Thymus (tissue), 11 donors: ENCODE results near the gene FOXO3. TPM values are rescaled to one million over a fixed set of nuclear protein-coding genes. Genes with fewer than 3 reads are reported as not detected.
A peak's percentile ranks its signal among the peaks of the same experiment; 100 is the strongest.

ENCODE experiments used
- DNase-seq, 9 donors: peaks; one replicate each; pipeline ENCODE4 v3.0.0-alpha.2; 2013; ENCODE audit warnings: low spot score in 9 of 9, low read depth in 6 of 9, missing footprints in 1 of 9
- H3K27ac ChIP-seq, 2 donors: one replicate each; pipeline ENCODE4 v1.5.1; 2013; ENCODE audit warnings: control low read depth in 1 of 2, low read depth in 1 of 2, low read length in 1 of 2, mild to moderate bottlenecking in 1 of 2, moderate library complexity in 1 of 2
- H3K27me3 ChIP-seq, 2 donors: one replicate each; pipeline ENCODE4 v1.5.1; 2013; ENCODE audit warnings: low read length in 1 of 2; ENCODE audit not compliant: control insufficient read depth in 2 of 2, insufficient read depth in 1 of 2
- H3K36me3 ChIP-seq, 2 donors: one replicate each; pipeline ENCODE4 v1.5.1; 2013; ENCODE audit warnings: low read length in 1 of 2, mild to moderate bottlenecking in 1 of 2, moderate library complexity in 1 of 2; ENCODE audit not compliant: control insufficient read depth in 2 of 2, insufficient read depth in 2 of 2
- H3K4me1 ChIP-seq, 2 donors: one replicate each; pipeline ENCODE4 v1.5.1; 2013; ENCODE audit warnings: low read length in 2 of 2; ENCODE audit not compliant: control insufficient read depth in 2 of 2, insufficient read depth in 2 of 2
- H3K4me3 ChIP-seq, 2 donors: one replicate each; pipeline ENCODE4 v1.5.1; 2013; ENCODE audit warnings: low read length in 2 of 2, control low read depth in 1 of 2, mild to moderate bottlenecking in 1 of 2
- H3K9me3 ChIP-seq, 2 donors: one replicate each; pipeline ENCODE4 v1.5.1; 2013; ENCODE audit warnings: low read length in 1 of 2, mild to moderate bottlenecking in 1 of 2; ENCODE audit not compliant: control insufficient read depth in 2 of 2, insufficient read depth in 1 of 2
- WGBS: extraction: QIAGEN DNeasy Blood & Tissue Kit; methylation state at CpG from one replicate; pipeline ENCODE4 v1.1.7; 2013; 5-methylcytosine and 5-hydroxymethylcytosine counted together
- polyA plus RNA-seq: library from polyadenylated mRNA; stranded (reverse); fragments of 200-250 nt; gene quantifications from one replicate; pipeline ENCODE4 v1.2.3, GENCODE V29; 2013
- total RNA-seq: library from RNA; stranded (reverse); fragments of 120-200 nt; gene quantifications from one replicate; pipeline ENCODE4 v1.2.4, GENCODE V29; 2013
- donor health status: healthy.

FOXO3 gene
- total and polyA plus RNA-seq, 2 donors: 11.2 to 33.6 TPM

DNA sequence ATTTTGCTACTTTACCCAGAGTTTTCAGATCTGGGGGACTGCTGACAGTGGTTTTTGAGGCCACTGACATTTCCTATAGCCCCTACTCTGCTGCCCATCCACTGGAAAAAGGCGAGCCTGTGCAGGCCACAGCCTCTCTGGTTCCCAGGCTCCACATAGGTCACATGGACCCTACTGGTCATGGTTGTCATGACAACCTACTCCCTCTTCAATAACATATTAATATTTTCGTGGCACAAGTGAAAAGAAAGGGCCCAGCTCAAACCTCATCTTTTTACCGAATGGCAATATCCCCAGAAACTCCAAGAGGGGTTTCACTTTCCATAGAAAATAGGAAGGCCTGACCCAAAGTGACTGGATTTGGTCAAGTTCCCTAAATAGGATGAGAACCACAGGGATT, 11.0 kb upstream of the FOXO3 start:
- Histone ChIP-seq H3K36me3 (no peaks in the 10 kb centered on the region), H3K27ac (no peak overlapping the region), H3K27me3 (no peaks in the 10 kb centered on the region), H3K4me3 (no peak overlapping the region), H3K9me3 (no peaks in the 10 kb centered on the region), H3K4me1 (peaks cover 2 to 3% of the 10 kb centered on the region in 2 donors)
- DNase-seq: no peak
- 95% methylated on average over 3 of the region's 3 CpGs for WGBS

DNA sequence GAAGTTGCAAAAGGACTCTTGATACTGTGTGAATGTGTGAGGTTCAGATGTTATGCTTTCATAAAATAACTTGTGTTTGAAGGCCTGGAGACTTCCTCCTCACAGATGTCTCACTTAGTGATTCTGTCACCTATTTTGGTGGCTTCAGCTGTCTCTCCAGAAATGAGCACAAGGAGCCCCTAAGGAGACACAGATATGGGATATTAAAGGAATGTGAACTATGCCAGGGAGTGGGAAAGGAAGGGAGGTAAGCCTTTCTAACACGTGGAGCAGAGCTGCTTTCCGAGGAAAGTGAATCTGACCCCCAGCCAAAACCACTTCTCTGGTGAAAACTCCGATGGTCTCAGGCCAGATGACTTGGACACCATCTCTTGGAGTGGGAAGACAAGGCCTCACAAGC, 10.5 kb upstream of the FOXO3 start:
- Histone ChIP-seq H3K9me3 (no peaks in the 10 kb centered on the region), H3K27ac (no peak overlapping the region), H3K36me3 (no peaks in the 10 kb centered on the region), H3K4me3 (no peak overlapping the region), H3K27me3 (no peaks in the 10 kb centered on the region), H3K4me1 (peaks cover 2 to 3% of the 10 kb centered on the region in 2 donors)
- WGBS: 96% methylated on average over 3 of the region's 3 CpGs
- no peak for DNase-seq

DNA sequence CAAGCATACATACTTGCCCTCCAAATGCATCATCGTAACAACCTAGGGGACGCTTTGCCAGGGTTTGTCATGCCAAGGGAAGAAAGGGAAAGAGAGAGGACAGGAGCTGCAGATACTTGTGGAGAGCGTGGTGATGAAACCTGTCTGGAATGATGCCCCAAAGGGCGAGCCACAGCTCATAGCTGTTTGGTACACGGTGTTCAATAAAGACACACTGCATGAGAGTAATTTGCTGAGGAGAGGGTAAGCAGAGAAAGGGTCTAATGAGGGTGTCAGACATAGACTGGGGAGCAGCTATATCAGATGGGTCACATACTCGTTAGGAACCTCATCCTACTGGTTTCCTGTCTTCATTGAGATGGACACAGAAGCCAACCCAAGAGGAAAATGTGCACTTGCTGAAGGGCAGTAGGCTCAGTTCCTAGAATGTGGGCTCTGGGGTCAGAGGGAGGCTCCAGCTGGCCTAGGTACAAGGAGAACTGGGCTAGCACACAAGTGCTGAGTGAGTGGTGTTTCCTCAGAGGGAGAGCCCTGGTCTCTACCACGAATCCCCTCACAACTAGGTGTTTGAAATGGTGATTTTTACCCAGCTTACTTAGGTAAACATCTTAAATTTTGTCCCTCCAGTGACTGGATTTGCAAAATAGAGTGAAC, 5.2 kb upstream of the FOXO3 start:
- H3K4me1 ChIP-seq: peaks cover 7 to 10% of the 10 kb centered on the region in 2 donors
- WGBS: 93% methylated on average over 7 of the region's 7 CpGs
- peaks cover 0 to 6% of the 10 kb centered on the region in 2 donors for H3K9me3 ChIP-seq
- no peaks in the 10 kb centered on the region for H3K36me3 ChIP-seq
- H3K27me3 ChIP-seq: peaks cover 0 to 4% of the 10 kb centered on the region in 2 donors
- H3K4me3 ChIP-seq: no peak overlapping the region
- no peak for DNase-seq
- no peak overlapping the region for H3K27ac ChIP-seq

DNA sequence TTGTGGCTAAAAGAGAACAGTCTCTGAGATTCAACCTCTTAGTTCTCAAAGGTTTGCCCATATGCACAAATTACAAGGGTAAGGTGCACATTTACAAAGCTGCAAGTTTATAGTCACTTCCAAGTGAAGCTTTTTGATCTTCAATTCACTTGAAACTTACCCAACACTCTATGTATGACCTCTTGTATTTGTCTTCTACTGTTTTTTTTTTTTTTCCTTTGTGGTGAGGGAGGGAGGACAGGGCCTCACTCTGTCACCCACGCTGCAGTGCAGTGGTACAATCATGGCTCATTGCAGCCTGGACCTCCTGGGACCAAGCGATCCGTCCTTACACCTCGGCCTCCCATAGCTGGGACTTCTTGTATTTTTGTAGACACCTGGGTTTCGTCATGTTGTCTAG, 4.5 kb upstream of the FOXO3 start:
- Histone ChIP-seq H3K27me3 (peaks cover 0 to 4% of the 10 kb centered on the region in 2 donors), H3K4me3 (no peak overlapping the region), H3K9me3 (peaks cover 0 to 6% of the 10 kb centered on the region in 2 donors), H3K4me1 (peaks cover 7 to 10% of the 10 kb centered on the region in 2 donors), H3K27ac (no peak overlapping the region), H3K36me3 (no peaks in the 10 kb centered on the region)
- WGBS: 98% methylated on average over 5 of the region's 5 CpGs
- no peak for DNase-seq

DNA sequence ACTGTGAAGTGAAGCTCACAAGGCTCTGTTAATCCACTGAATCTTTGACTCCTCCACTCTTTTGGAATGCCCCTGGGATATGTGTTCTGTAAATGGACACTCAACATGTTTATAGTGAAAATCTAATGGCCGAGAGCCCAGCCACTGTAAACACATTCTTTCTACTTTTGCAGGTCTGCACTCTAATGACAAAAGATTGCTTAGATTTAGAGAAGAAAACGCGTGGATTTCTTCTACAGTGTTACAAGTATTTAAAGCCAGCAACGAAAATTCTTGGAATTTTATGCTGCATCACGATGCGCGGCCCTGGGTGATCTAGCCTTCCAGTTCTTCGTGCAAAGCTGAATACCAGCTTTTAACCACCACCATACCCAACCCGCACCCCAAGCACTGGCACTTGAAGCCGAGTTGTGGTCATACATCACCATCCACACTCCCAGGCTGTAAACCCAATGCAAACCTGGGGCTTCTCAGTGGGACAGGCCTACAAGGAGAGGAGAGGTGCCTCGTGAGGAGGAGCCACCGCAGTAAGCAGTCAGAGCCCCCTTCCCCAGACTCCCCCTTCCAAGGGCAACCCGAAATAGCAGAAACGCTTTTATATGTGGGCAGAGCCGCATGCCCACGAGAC, 3.7 kb upstream of the FOXO3 start:
- Histone ChIP-seq H3K4me1 (peaks cover 7 to 15% of the 10 kb centered on the region in 2 donors), H3K27ac (no peak overlapping the region), H3K27me3 (peaks cover 0 to 8% of the 10 kb centered on the region in 2 donors), H3K36me3 (peaks cover 0 to 3% of the 10 kb centered on the region in 2 donors), H3K9me3 (peaks cover 0 to 6% of the 10 kb centered on the region in 2 donors), H3K4me3 (peak overlapping the region; percentile 50 to 88)
- WGBS: 64% methylated on average over 16 of the region's 16 CpGs
- no peak for DNase-seq

DNA sequence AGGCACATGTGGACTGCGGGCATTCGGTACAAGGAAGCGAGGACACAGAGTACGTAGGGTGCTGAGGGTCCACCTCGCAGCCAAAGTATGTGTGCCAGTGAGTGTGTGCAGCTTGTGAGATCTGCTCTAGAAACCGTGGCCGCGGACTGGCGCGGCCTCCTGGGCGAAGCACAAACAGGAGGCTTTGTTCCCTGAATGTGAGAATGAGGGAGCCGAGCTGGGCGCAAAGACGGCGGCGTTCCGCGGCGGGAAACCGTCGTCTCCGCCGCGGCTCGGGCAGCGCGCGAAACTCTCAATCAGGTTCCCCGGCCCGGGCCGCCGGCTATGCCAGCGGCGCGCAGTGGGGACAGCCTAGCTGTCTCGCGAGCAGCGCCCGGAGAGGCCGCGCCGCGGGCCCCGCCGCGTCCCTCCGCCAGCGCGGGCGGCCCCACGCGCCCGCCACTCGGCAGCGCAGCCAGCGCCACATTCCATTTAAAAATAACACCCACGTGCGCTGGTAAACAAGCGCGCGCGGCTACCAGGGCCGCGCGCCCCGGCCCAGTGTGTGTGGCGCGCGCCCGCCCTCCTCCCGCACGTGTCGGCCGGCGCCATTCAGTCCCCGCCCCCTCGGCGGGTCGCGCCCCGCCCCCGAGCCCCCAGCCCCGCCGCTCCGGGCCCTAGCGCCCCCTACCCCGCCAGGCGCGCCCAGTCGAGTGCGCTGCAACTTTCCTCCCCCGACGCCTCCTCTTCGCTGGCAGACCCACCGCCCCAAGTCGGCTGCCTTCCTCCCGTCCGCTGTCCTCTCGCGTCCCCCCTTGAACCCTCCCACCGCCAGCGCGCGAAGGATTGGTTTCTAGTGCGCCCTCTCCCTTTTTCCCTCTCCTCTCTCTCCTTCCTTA, 3.0 kb upstream of the FOXO3 start:
- peak in 7 of 9 donors; percentile 53 to 87 (median 74) for DNase-seq
- H3K36me3 ChIP-seq: peaks cover 5 to 9% of the 10 kb centered on the region in 2 donors
- peaks cover 0 to 6% of the 10 kb centered on the region in 2 donors for H3K9me3 ChIP-seq
- H3K27me3 ChIP-seq: peaks cover 0 to 12% of the 10 kb centered on the region in 2 donors
- H3K4me1 ChIP-seq: peaks cover 11 to 22% of the 10 kb centered on the region in 2 donors
- peak overlapping the region; percentile 98 for H3K27ac ChIP-seq
- peak overlapping the region; percentile 82 to 88 for H3K4me3 ChIP-seq
- WGBS: under 1% methylated on average over 105 of the region's 105 CpGs

DNA sequence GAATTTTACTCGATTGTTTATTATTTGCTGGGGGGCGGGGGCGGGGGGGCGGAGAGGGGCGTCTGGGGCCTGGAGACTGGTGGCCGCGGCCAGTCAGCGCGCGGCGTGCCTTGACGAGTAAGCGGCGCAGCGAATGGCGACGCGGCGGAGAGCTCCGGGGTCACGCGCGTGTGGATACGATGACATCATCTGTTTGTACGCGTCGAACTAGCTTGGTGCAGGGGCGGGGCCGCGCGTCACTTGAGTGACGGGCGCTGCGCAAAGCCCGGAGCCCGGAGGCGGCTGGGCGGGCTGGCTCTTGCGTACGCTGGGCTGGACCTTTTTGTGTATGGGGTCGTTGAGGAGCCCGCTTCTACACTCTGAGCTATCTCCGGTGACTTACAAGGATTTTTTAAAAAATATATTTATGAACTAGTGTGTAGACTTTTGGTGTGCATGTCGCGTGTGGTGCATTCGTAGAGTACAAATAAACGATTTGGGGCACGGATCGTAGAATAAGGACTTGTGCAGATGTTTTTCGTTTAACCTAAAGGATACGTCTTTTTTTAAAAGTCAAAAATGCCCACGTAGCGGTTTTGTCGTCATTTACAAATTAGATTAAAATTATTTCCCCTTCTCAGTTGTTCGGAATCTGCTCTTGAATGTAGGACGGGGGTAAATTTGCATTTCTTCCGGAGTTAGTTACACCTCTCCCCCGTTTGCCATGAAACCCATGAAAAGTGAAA, 2.2 kb upstream of the FOXO3 start:
- Histone ChIP-seq H3K36me3 (peaks cover 5 to 9% of the 10 kb centered on the region in 2 donors), H3K4me3 (peak overlapping the region; percentile 82 to 88), H3K27me3 (peaks cover 0 to 12% of the 10 kb centered on the region in 2 donors), H3K4me1 (peaks cover 11 to 23% of the 10 kb centered on the region in 2 donors), H3K9me3 (peaks cover 0 to 6% of the 10 kb centered on the region in 2 donors), H3K27ac (peak overlapping the region; percentile 98)
- under 1% methylated on average over 58 of the region's 58 CpGs for WGBS
- DNase-seq: peak; percentile 94 to 100 (median 99)

DNA sequence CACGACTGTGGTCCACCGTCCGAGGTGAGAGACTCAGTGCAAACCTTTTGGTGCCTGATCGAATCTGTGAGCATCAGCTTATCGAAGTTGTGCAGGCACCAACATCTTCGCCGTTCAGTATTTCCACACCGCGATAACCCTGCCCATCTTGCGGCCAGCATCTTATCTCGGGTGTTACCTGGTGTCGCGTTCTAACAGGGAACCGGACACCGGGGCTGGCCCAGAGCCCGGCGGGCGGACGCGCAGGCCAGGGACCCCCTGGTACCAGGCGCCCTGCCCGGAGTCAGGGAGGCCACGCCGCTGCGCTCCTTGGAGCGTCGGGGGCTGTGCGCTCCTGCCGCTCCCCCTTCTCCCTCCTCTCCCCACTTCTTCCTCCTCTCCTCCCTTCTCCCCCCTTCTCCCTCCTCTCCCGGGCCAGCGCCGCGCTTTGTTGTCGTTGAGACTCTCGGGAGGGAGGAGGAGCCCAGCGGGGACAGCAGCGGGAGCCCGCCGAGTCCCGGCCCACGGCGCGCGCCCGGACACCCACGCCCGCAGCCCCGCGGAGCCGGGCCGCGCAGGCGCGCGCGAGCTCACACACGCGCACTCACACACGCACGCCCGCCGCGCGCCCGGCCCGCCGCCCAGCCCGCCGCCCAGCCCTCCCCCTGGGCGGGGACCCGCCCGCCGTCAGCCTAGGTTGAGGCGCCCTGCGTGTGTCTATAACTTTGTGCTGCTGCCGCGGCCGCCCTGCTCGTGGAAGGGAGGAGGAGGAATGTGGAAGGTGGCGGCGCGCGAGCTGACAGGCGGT, 1.4 kb upstream of the FOXO3 start:
- under 1% methylated on average over 84 of the region's 84 CpGs for WGBS
- H3K4me1 ChIP-seq: peaks cover 12 to 24% of the 10 kb centered on the region in 2 donors
- H3K9me3 ChIP-seq: peaks cover 0 to 6% of the 10 kb centered on the region in 2 donors
- peaks cover 0 to 12% of the 10 kb centered on the region in 2 donors for H3K27me3 ChIP-seq
- H3K36me3 ChIP-seq: peaks cover 5 to 9% of the 10 kb centered on the region in 2 donors
- peak overlapping the region; percentile 83 to 88 for H3K4me3 ChIP-seq
- peak overlapping the region; percentile 98 for H3K27ac ChIP-seq
- peak in 8 of 9 donors; percentile 68 to 94 (median 86) for DNase-seq
